ENCODE measurements around the gene GGA2. TPM values are rescaled to one million over a fixed set of nuclear protein-coding genes. Genes with fewer than 3 reads are reported as not detected.
A peak's percentile ranks its signal among the peaks of the same experiment; 100 is the strongest.

The GGA2 gene, protein sequence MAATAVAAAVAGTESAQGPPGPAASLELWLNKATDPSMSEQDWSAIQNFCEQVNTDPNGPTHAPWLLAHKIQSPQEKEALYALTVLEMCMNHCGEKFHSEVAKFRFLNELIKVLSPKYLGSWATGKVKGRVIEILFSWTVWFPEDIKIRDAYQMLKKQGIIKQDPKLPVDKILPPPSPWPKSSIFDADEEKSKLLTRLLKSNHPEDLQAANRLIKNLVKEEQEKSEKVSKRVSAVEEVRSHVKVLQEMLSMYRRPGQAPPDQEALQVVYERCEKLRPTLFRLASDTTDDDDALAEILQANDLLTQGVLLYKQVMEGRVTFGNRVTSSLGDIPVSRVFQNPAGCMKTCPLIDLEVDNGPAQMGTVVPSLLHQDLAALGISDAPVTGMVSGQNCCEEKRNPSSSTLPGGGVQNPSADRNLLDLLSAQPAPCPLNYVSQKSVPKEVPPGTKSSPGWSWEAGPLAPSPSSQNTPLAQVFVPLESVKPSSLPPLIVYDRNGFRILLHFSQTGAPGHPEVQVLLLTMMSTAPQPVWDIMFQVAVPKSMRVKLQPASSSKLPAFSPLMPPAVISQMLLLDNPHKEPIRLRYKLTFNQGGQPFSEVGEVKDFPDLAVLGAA
- 139 and 180 TPM in 2 replicates for total RNA-seq (ENCODE audit: low replicate concordance)

GRCh38 chr16:23510164-23510914 is at the start of gene GGA2:
Gene GGA2 (minus strand): TSS chr16:23510494. CDS start chr16:23510411, 83 bp downstream.
- Histone ChIP-seq H2AFZ (replicated peaks) (peak within 1 kb of the TSS; percentile 76), H3K9ac (peak within 1 kb of the TSS; percentile 64), H3K27ac (peak within 1 kb of the TSS; percentile 79), H3F3A (ENCODE audit: low read depth) (peaks cover 27% of the 10 kb centered on the region), H3K36me3 (no peaks in the 10 kb centered on the region), H3K4me1 (peaks cover 30% of the 10 kb centered on the region), H3K4me3 (peak within 1 kb of the TSS; percentile 91), H3K4me2 (peak within 1 kb of the TSS; percentile 93), H4K20me1 (ENCODE audit: low read depth) (peaks cover 44% of the 10 kb centered on the region), H3K79me2 (ENCODE audit: low read depth) (peaks cover 49% of the 10 kb centered on the region), H3K9me3 (ENCODE audit: low read depth) (no peaks in the 10 kb centered on the region), H3K27me3 (no peaks in the 10 kb centered on the region)
- H3K4me3 Mint-ChIP-seq = peak within 1 kb of the TSS; percentile 95
- no peaks in the 10 kb centered on the region for H3K27me3 Mint-ChIP-seq (ENCODE audit: insufficient read depth, low read depth)
- TF ChIP-seq EZH2phosphoT487 (IDR thresholded peaks at IDR 0.05) = no peak
- TF ChIP-seq, protein P1, sequence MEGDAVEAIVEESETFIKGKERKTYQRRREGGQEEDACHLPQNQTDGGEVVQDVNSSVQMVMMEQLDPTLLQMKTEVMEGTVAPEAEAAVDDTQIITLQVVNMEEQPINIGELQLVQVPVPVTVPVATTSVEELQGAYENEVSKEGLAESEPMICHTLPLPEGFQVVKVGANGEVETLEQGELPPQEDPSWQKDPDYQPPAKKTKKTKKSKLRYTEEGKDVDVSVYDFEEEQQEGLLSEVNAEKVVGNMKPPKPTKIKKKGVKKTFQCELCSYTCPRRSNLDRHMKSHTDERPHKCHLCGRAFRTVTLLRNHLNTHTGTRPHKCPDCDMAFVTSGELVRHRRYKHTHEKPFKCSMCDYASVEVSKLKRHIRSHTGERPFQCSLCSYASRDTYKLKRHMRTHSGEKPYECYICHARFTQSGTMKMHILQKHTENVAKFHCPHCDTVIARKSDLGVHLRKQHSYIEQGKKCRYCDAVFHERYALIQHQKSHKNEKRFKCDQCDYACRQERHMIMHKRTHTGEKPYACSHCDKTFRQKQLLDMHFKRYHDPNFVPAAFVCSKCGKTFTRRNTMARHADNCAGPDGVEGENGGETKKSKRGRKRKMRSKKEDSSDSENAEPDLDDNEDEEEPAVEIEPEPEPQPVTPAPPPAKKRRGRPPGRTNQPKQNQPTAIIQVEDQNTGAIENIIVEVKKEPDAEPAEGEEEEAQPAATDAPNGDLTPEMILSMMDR (IDR thresholded peaks at IDR 0.05) = no peak
- no peak for TF ChIP-seq EZH2 (IDR thresholded peaks at IDR 0.05)
- DNase-seq (ENCODE audit: low spot score) = peak; percentile 89
- peaks cover 14% of the 10 kb centered on the region for H3K36me3 Mint-ChIP-seq
- H3K4me1 Mint-ChIP-seq = peaks cover 32% of the 10 kb centered on the region
- H3K9me3 Mint-ChIP-seq = no peaks in the 10 kb centered on the region
- H3K27ac Mint-ChIP-seq = peak within 1 kb of the TSS; percentile 10

GRCh38 chr16:23557779-23558702 is 47.7 kb upstream of the GGA2 start:
- peak overlapping the region; percentile 33 for H3K27ac Mint-ChIP-seq
- H2AFZ ChIP-seq (replicated peaks) = peak overlapping the region; percentile 83
- H3K27me3 ChIP-seq = no peaks in the 10 kb centered on the region
- peak overlapping the region; percentile 94 for H3K9ac ChIP-seq
- peak overlapping the region; percentile 62 for H3K27ac ChIP-seq
- TF ChIP-seq EZH2 (IDR thresholded peaks at IDR 0.05) (no peak), EZH2phosphoT487 (IDR thresholded peaks at IDR 0.05) (no peak)
- H3K4me2 ChIP-seq = peak overlapping the region; percentile 97
- DNase-seq (ENCODE audit: low spot score) = no peak
- H3F3A ChIP-seq (ENCODE audit: low read depth) = peaks cover 7% of the 10 kb centered on the region
- H3K36me3 Mint-ChIP-seq = peaks cover 11% of the 10 kb centered on the region
- peaks cover 4% of the 10 kb centered on the region for H4K20me1 ChIP-seq (ENCODE audit: low read depth)
- peak overlapping the region; percentile 93 for H3K4me3 Mint-ChIP-seq
- peak overlapping the region; percentile 87 for H3K4me3 ChIP-seq
- no peaks in the 10 kb centered on the region for H3K9me3 ChIP-seq (ENCODE audit: low read depth)
- H3K27me3 Mint-ChIP-seq (ENCODE audit: insufficient read depth, low read depth) = peaks cover 2% of the 10 kb centered on the region
- peaks cover 64% of the 10 kb centered on the region for H3K79me2 ChIP-seq (ENCODE audit: low read depth)
- peaks cover 3% of the 10 kb centered on the region for H3K4me1 ChIP-seq
- H3K4me1 Mint-ChIP-seq = peaks cover 11% of the 10 kb centered on the region
- H3K9me3 Mint-ChIP-seq = no peaks in the 10 kb centered on the region
- H3K36me3 ChIP-seq = peaks cover 4% of the 10 kb centered on the region

DNA sequence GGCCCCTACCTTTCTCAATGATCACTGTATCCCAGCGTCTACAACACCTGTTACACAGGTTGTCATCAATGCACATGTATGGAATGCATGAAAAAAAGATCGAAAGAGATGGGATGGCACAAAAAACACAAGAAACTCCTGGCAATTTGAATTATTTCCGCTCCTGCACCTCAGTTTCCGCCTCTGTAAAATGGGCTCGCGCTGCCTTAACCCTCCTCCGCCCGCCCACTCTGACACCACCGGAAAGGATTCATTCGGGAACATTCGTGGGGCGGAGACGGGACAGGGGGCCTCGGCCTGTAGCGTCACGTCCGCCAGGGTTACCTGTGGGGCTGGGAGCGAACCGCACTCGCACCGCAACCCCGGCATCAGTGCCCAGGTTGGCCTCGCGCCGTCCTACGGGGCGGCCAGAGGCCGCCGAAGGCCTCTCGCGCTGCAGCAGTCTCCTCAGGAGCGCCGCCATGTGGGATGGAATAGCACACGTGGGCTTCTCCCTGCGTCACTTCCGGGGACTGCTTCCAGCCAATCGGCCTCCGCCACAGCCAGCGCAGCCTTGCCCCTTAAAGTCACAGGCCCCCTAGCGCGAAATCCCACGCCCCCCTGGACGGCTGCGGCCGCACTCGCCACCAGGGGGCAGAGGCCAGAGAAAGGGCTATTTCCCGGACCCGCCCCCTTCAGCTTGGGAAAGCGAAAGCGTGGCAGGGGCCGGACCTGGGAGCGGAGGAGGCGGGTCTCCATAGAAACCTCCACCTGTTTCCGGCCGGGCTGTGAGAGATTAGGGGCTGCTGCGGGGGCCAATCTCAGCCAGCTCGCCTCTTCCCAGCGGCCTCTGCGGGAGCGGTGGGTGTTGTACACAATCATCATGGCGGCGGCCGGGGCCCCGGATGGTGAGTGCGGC is 46.8 kb upstream of the GGA2 start, which contains the start of the genes EARS2 and UBFD1:
Gene EARS2, minus strand, starts transcription at position 470 of the 898 bp plus-strand sequence. Its CDS starts 7 bp downstream, at position 463.
Gene UBFD1, plus strand, starts transcription at position 847 of the 898 bp plus-strand sequence. Its CDS starts 16 bp downstream, at position 863.
- peak within 1 kb of the TSS; percentile 70 for H3K27ac ChIP-seq
- peaks cover 11% of the 10 kb centered on the region for H3K4me1 Mint-ChIP-seq
- no peaks in the 10 kb centered on the region for H3K36me3 ChIP-seq
- H3K27me3 Mint-ChIP-seq (ENCODE audit: insufficient read depth, low read depth) = peaks cover 2% of the 10 kb centered on the region
- peak within 1 kb of the TSS; percentile 93 for H3K27ac Mint-ChIP-seq
- H3F3A ChIP-seq (ENCODE audit: low read depth) = peaks cover 7% of the 10 kb centered on the region
- peak within 1 kb of the TSS; percentile 93 for H3K4me3 Mint-ChIP-seq
- no peaks in the 10 kb centered on the region for H3K9me3 Mint-ChIP-seq
- peak within 1 kb of the TSS; percentile 83 for H2AFZ ChIP-seq (replicated peaks)
- peak within 1 kb of the TSS; percentile 87 for H3K4me3 ChIP-seq
- no peaks in the 10 kb centered on the region for H3K27me3 ChIP-seq
- H3K9ac ChIP-seq = peak within 1 kb of the TSS; percentile 94
- peak; percentile 98 for DNase-seq (ENCODE audit: low spot score)
- H3K79me2 ChIP-seq (ENCODE audit: low read depth) = peaks cover 64% of the 10 kb centered on the region
- H3K4me1 ChIP-seq = peaks cover 3% of the 10 kb centered on the region
- peak within 1 kb of the TSS; percentile 97 for H3K4me2 ChIP-seq
- H3K36me3 Mint-ChIP-seq = peaks cover 7% of the 10 kb centered on the region
- TF ChIP-seq, protein P1 (IDR thresholded peaks at IDR 0.05) = peak; percentile 74
- TF ChIP-seq EZH2phosphoT487 (IDR thresholded peaks at IDR 0.05) (no peak), EZH2 (IDR thresholded peaks at IDR 0.05) (peak; percentile 23)
- no peaks in the 10 kb centered on the region for H4K20me1 ChIP-seq (ENCODE audit: low read depth)
- no peaks in the 10 kb centered on the region for H3K9me3 ChIP-seq (ENCODE audit: low read depth)
